PC-3 (cell line): ENCODE results near the gene LAGE3. TPM values are rescaled to one million over a fixed set of nuclear protein-coding genes. Genes with fewer than 3 reads are reported as not detected.

ENCODE experiments used
- ATAC-seq: fragments of 200-7000 bp; cut with Tn5 transposase; 2 replicates; pipeline ENCODE4 v1.9.1; 2020; ENCODE audit warnings: mild to moderate bottlenecking, moderate library complexity
- BruUV-seq: library from RNA; stranded (reverse); fragments of 400-500 nt; replicated peaks from 2 replicates; lab custom pipeline; 2021; lab: Mats Ljungman, UMichigan
- CTCF ChIA-PET: fragments of 300-600 bp; sonication (Branson Sonifier 250); formaldehyde crosslinking; loops from one replicate; lab custom pipeline; 2022; ENCODE audit warnings: antibody characterized with exemption; lab: Charles Lee
- POLR2A ChIA-PET: fragments of 300-600 bp; sonication (Branson Sonifier 250); formaldehyde crosslinking; loops from one replicate; lab custom pipeline; 2022; ENCODE audit warnings: antibody characterized with exemption; ENCODE audit not compliant: unreplicated experiment; lab: Charles Lee
- DNase-seq: peaks from one replicate; pipeline ENCODE4 v3.0.0-alpha.2; 2015
- H2AFZ ChIP-seq: fragments of 300-600 bp; sonication (generic); 2 replicates; pipeline ENCODE4 v1.6.0; 2016; ENCODE audit warnings: antibody characterized with exemption, low read length
- H3F3A ChIP-seq: fragments of 300-600 bp; sonication (generic); one replicate; pipeline ENCODE4 v1.6.0; 2017; ENCODE audit warnings: antibody characterized with exemption, low read length, control low read depth, mild to moderate bottlenecking; ENCODE audit not compliant: unreplicated experiment
- H3K27ac ChIP-seq: fragments of 300-600 bp; sonication (generic); 2 replicates; pipeline ENCODE4 v1.5.1; 2016; ENCODE audit warnings: mild to moderate bottlenecking, low read length
- H3K27me3 ChIP-seq: fragments of 300-600 bp; sonication (generic); 2 replicates; pipeline ENCODE4 v1.6.1; 2016; ENCODE audit warnings: low read length, mixed read lengths
- H3K36me3 ChIP-seq: fragments of 300-600 bp; sonication (generic); 2 replicates; pipeline ENCODE4 v1.6.1; 2016; ENCODE audit warnings: low read depth, mixed run types, low read length, mixed read lengths
- H3K4me1 ChIP-seq: fragments of 300-600 bp; sonication (generic); 2 replicates; pipeline ENCODE4 v1.5.1; 2016; ENCODE audit warnings: low read length; ENCODE audit not compliant: insufficient read depth
- H3K4me2 ChIP-seq: fragments of 300-600 bp; sonication (generic); 2 replicates; pipeline ENCODE4 v1.6.0; 2016; ENCODE audit warnings: low read length
- H3K4me3 ChIP-seq: fragments of 300-600 bp; sonication (generic); 2 replicates; pipeline ENCODE4 v1.5.1; 2016; ENCODE audit warnings: mild to moderate bottlenecking, low read length, mixed read lengths
- H3K79me2 ChIP-seq: fragments of 300-600 bp; sonication (generic); 2 replicates; pipeline ENCODE4 v1.6.1; 2017; ENCODE audit warnings: low read length, mixed read lengths
- H3K9ac ChIP-seq: fragments of 300-600 bp; sonication (generic); 2 replicates; pipeline ENCODE4 v1.6.0; 2016; ENCODE audit warnings: mild to moderate bottlenecking, low read length
- H3K9me2 ChIP-seq: fragments of 300-600 bp; sonication (generic); replicated peaks from 2 replicates; pipeline ENCODE4 v1.6.1; 2016; ENCODE audit warnings: mixed run types, low read length, mixed read lengths
- H3K9me3 ChIP-seq: fragments of 300-600 bp; sonication (generic); 2 replicates; pipeline ENCODE4 v1.6.1; 2016; ENCODE audit warnings: low read length, mixed read lengths
- H4K20me1 ChIP-seq: fragments of 300-600 bp; sonication (generic); 2 replicates; pipeline ENCODE4 v1.6.1; 2016; ENCODE audit warnings: low read length, mixed read lengths
- EZH2 ChIP-seq: fragments of 300-600 bp; sonication (generic); IDR thresholded peaks from one replicate; pipeline ENCODE4 v1.6.1; 2017; ENCODE audit warnings: antibody characterized with exemption, mild to moderate bottlenecking, low read length; ENCODE audit not compliant: unreplicated experiment
- EZH2phosphoT487 ChIP-seq: fragments of 300-600 bp; sonication (generic); IDR thresholded peaks from 2 replicates; pipeline ENCODE4 v1.6.1; 2018; ENCODE audit warnings: mild to moderate bottlenecking, antibody characterized with exemption, low read length, borderline replicate concordance
- intact Hi-C: fragments of 100-400 bp; cut with micrococcal nuclease; formaldehyde crosslinking; loops from 2 replicates; pipeline ENCODE4 v1.9.0; 2023
- total RNA-seq: library from RNA; depleted of rRNA; stranded (reverse); fragments of >200 nt; gene quantifications from 2 replicates; pipeline ENCODE4 v1.2.3, GENCODE V29; 2014
- TF ChIP-seq, protein P1 (sequence below): fragments of 300-600 bp; sonication (generic); conservative IDR thresholded peaks from 2 replicates; pipeline ENCODE4 v1.5.1; 2017; ENCODE audit warnings: antibody characterized with exemption, low read depth, mild to moderate bottlenecking, low read length

The LAGE3 gene
- total RNA-seq, 1 experiment from 2014 or later = 87.4 TPM

DNA sequence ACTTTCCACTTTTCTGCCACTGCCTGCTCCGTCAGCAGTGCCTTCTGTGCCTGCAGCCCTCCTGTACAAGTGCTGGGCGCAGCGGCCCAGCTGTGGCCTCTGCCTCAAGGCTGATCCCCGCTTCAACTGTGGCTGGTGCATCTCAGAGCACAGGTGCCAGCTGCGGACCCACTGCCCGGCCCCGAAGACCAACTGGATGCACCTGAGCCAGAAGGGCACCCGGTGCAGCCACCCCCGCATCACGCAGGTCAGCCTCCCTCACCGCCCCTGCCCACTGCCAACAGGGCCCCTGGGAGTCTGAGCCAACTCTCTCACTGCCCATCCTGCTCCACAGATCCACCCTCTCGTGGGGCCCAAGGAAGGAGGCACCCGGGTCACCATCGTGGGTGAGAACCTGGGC, 13.5 kb downstream of the LAGE3 start:
- TF ChIP-seq EZH2phosphoT487 (no peak), EZH2 (no peak)
- TF ChIP-seq, protein P1, sequence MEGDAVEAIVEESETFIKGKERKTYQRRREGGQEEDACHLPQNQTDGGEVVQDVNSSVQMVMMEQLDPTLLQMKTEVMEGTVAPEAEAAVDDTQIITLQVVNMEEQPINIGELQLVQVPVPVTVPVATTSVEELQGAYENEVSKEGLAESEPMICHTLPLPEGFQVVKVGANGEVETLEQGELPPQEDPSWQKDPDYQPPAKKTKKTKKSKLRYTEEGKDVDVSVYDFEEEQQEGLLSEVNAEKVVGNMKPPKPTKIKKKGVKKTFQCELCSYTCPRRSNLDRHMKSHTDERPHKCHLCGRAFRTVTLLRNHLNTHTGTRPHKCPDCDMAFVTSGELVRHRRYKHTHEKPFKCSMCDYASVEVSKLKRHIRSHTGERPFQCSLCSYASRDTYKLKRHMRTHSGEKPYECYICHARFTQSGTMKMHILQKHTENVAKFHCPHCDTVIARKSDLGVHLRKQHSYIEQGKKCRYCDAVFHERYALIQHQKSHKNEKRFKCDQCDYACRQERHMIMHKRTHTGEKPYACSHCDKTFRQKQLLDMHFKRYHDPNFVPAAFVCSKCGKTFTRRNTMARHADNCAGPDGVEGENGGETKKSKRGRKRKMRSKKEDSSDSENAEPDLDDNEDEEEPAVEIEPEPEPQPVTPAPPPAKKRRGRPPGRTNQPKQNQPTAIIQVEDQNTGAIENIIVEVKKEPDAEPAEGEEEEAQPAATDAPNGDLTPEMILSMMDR = no peak
- Histone ChIP-seq H4K20me1 (no peaks in the 10 kb centered on the region), H3K9me3 (no peaks in the 10 kb centered on the region), H3K9me2 (no peaks in the 10 kb centered on the region), H3K4me3 (no peak overlapping the region), H3K4me2 (no peak overlapping the region), H3K36me3 (no peaks in the 10 kb centered on the region; the same call in 1 of the 2 replicates), H3K79me2 (no peaks in the 10 kb centered on the region), H3K27ac (no peak overlapping the region), H3K9ac (no peak overlapping the region), H3K27me3 (no peaks in the 10 kb centered on the region), H2AFZ (no peak overlapping the region), H3F3A (no peaks in the 10 kb centered on the region), H3K4me1 (no peaks in the 10 kb centered on the region)
- CTCF ChIA-PET = no interaction called here
- POLR2A ChIA-PET = no interaction called here
- ATAC-seq (no peak), DNase-seq (no peak)
- BruUV-seq = no TSS peak
- intact Hi-C loops = no loop called here

- Histone ChIP-seq H3K36me3 (no peaks in the 10 kb centered on the region; the same call in 1 of the 2 replicates), H3K4me3 (no peak overlapping the region), H2AFZ (no peak overlapping the region), H3K4me2 (no peak overlapping the region), H3F3A (no peaks in the 10 kb centered on the region), H4K20me1 (no peaks in the 10 kb centered on the region), H3K9me3 (no peaks in the 10 kb centered on the region), H3K9me2 (no peaks in the 10 kb centered on the region), H3K27me3 (no peaks in the 10 kb centered on the region), H3K9ac (no peak overlapping the region), H3K79me2 (peaks cover 2% of the 10 kb centered on the region), H3K27ac (no peak overlapping the region), H3K4me1 (no peaks in the 10 kb centered on the region)
- CTCF ChIA-PET = no interaction called here
- DNase-seq (no peak), ATAC-seq (no peak)
- BruUV-seq = no TSS peak
- TF ChIP-seq, protein P1 = no peak
- no peak for TF ChIP-seq EZH2
- TF ChIP-seq EZH2phosphoT487 = no peak
- intact Hi-C loops = no loop called here
- POLR2A ChIA-PET = no interaction called here
Measured at GRCh38 chrX:154464806-154465365, 14.2 kb downstream of the LAGE3 start.

GRCh38 chrX:154463611-154464220, 15.4 kb downstream of the LAGE3 start:
- Histone ChIP-seq H3K27me3 (no peaks in the 10 kb centered on the region), H3K4me1 (no peaks in the 10 kb centered on the region), H3K36me3 (no peaks in the 10 kb centered on the region; the same call in 1 of the 2 replicates), H2AFZ (no peak overlapping the region), H3K9me3 (no peaks in the 10 kb centered on the region), H3K4me3 (no peak overlapping the region), H4K20me1 (no peaks in the 10 kb centered on the region), H3K79me2 (peaks cover 13% of the 10 kb centered on the region), H3K4me2 (no peak overlapping the region), H3K9ac (no peak overlapping the region), H3F3A (no peaks in the 10 kb centered on the region), H3K27ac (no peak overlapping the region), H3K9me2 (no peaks in the 10 kb centered on the region)
- CTCF ChIA-PET = no interaction called here
- no TSS peak for BruUV-seq
- TF ChIP-seq, protein P1 = no peak
- no peak for TF ChIP-seq EZH2phosphoT487
- TF ChIP-seq EZH2 = no peak
- ATAC-seq (no peak), DNase-seq (no peak)
- POLR2A ChIA-PET = no interaction called here
- intact Hi-C loops = no loop called here
